ENCODE data around the gene EFEMP1.

DNA sequence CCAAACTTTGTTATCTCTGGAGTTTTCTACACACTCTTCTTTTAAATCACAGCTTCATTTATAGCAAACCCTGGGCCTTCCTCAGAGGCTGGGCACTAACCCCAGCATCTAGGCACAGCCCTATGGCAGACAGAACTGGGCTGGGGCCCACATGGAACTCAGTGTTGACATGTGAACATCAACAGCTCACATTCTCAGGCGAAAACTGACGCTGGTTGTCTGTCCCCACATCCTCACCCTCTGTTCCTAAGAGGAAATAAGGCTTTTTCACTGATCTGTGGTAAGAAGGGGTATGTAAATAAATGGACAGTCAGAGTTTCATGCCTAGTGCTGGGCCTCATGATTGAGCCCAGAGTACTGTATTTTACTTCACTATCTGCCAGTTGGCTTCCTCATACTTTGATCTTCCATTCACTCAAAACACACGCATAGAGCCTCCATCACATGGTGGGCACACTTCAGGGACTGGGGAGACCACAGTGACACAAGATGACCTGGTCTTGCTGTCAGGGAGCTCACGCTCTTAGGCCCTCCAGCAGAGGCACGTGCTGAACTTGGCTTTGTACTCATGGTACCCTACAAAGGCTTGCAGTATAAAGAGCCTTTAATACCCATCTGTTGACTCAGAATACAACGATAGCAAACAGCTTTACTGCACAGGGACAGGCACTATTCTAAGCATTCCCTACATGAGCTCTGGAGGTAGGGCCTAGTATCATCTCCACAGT is 43.0 kb downstream of the EFEMP1 start:
- TF ChIP-seq, protein P1, sequence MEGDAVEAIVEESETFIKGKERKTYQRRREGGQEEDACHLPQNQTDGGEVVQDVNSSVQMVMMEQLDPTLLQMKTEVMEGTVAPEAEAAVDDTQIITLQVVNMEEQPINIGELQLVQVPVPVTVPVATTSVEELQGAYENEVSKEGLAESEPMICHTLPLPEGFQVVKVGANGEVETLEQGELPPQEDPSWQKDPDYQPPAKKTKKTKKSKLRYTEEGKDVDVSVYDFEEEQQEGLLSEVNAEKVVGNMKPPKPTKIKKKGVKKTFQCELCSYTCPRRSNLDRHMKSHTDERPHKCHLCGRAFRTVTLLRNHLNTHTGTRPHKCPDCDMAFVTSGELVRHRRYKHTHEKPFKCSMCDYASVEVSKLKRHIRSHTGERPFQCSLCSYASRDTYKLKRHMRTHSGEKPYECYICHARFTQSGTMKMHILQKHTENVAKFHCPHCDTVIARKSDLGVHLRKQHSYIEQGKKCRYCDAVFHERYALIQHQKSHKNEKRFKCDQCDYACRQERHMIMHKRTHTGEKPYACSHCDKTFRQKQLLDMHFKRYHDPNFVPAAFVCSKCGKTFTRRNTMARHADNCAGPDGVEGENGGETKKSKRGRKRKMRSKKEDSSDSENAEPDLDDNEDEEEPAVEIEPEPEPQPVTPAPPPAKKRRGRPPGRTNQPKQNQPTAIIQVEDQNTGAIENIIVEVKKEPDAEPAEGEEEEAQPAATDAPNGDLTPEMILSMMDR (IDR thresholded peaks at IDR 0.05; ENCODE audit: poor library complexity) = no peak
- TF ChIP-seq EZH2phosphoT487 (IDR thresholded peaks at IDR 0.05; ENCODE audit: low read depth, severe bottlenecking, unreplicated experiment) = no peak

All from hepatocyte (in vitro differentiated cells).